Neutrophil (primary cell): ENCODE results near the gene GBP7.

Experiments
- H3K27ac ChIP-seq: fragments of 200-600 bp; sonication (generic); 2 replicates; pipeline ENCODE4 v1.5.1; 2016; ENCODE audit warnings: mild to moderate bottlenecking, moderate library complexity
- H3K27me3 ChIP-seq: fragments of 200-600 bp; sonication (generic); 2 replicates; pipeline ENCODE4 v1.6.0; 2016; ENCODE audit warnings: mild to moderate bottlenecking
- H3K36me3 ChIP-seq: fragments of 200-600 bp; sonication (generic); 2 replicates; pipeline ENCODE4 v1.5.1; 2017
- H3K4me1 ChIP-seq, 2 experiments: fragments of 200-600 bp in 1 of 2; sonication (generic) in 1 of 2; 1 replicate in 1 of 2; 2 replicates in 1 of 2; pipeline versions ENCODE4 v1.5.1 to v1.6.1; 2013 to 2016; ENCODE audit warnings: low read depth in 1 of 2, low read length in 1 of 2, mild to moderate bottlenecking in 1 of 2, moderate library complexity in 1 of 2; ENCODE audit not compliant: control insufficient read depth in 1 of 2, insufficient read depth in 1 of 2
- H3K4me3 ChIP-seq, 2 experiments: fragments of 200-600 bp in 1 of 2; sonication (generic) in 1 of 2; 1 replicate in 1 of 2; 2 replicates in 1 of 2; pipeline ENCODE4 v1.5.1; 2013 to 2016; ENCODE audit warnings: low read depth in 1 of 2, low read length in 1 of 2, mild to moderate bottlenecking in 1 of 2, moderate library complexity in 1 of 2
- H3K9me3 ChIP-seq: fragments of 200-600 bp; sonication (generic); 2 replicates; pipeline ENCODE4 v1.5.1; 2016
- CTCF ChIP-seq: fragments of 200-600 bp; sonication (generic); IDR thresholded peaks from 2 replicates; pipeline ENCODE4 v1.5.1; 2016; ENCODE audit warnings: antibody characterized with exemption

GBP7 gene

GRCh38 chr1:89151047-89151446, 24.8 kb downstream of the GBP7 start:
- Histone ChIP-seq H3K4me3 (no peak overlapping the region), H3K27me3 (no peaks in the 10 kb centered on the region), H3K36me3 (no peaks in the 10 kb centered on the region), H3K9me3 (no peaks in the 10 kb centered on the region), H3K27ac (no peak overlapping the region), H3K4me1 (no peaks in the 10 kb centered on the region)
- no peak for TF ChIP-seq CTCF

- no peak for TF ChIP-seq CTCF
- Histone ChIP-seq H3K36me3 (no peaks in the 10 kb centered on the region), H3K9me3 (no peaks in the 10 kb centered on the region), H3K27me3 (no peaks in the 10 kb centered on the region), H3K4me1 (no peaks in the 10 kb centered on the region), H3K27ac (no peak overlapping the region), H3K4me3 (no peak overlapping the region)
Measured at GRCh38 chr1:89149976-89150375, 25.8 kb downstream of the GBP7 start.

- no peaks in the 10 kb centered on the region for H3K36me3 ChIP-seq
- no peak for TF ChIP-seq CTCF
- H3K9me3 ChIP-seq = no peaks in the 10 kb centered on the region
- no peak overlapping the region for H3K27ac ChIP-seq
- H3K4me3 ChIP-seq = no peak overlapping the region
- no peaks in the 10 kb centered on the region for H3K4me1 ChIP-seq
- H3K27me3 ChIP-seq = no peaks in the 10 kb centered on the region
Measured at GRCh38 chr1:89149229-89149628, 26.6 kb downstream of the GBP7 start.

GRCh38 chr1:89147678-89148658, 27.8 kb downstream of the GBP7 start:
- no peak overlapping the region for H3K4me3 ChIP-seq
- no peaks in the 10 kb centered on the region for H3K36me3 ChIP-seq
- H3K4me1 ChIP-seq = no peaks in the 10 kb centered on the region
- H3K9me3 ChIP-seq = no peaks in the 10 kb centered on the region
- TF ChIP-seq CTCF = no peak
- H3K27ac ChIP-seq = no peak overlapping the region
- H3K27me3 ChIP-seq = no peaks in the 10 kb centered on the region

GRCh38 chr1:89146721-89147120, 29.1 kb downstream of the GBP7 start:
- Histone ChIP-seq H3K27me3 (no peaks in the 10 kb centered on the region), H3K36me3 (no peaks in the 10 kb centered on the region), H3K9me3 (no peaks in the 10 kb centered on the region), H3K4me3 (no peak overlapping the region), H3K27ac (no peak overlapping the region), H3K4me1 (no peaks in the 10 kb centered on the region)
- no peak for TF ChIP-seq CTCF
